Hepatocyte (in vitro differentiated cells): ENCODE measurements around the gene IRX2.

Experiments
- CTCF ChIP-seq: fragments of 200-600 bp; sonication (generic); IDR thresholded peaks from 2 replicates; pipeline ENCODE4 v1.5.1; 2016; ENCODE audit warnings: antibody characterized with exemption, mild to moderate bottlenecking; ENCODE audit not compliant: poor library complexity
- EZH2phosphoT487 ChIP-seq: fragments of 200-600 bp; sonication (generic); IDR thresholded peaks from one replicate; pipeline ENCODE4 v1.6.1; 2018; ENCODE audit warnings: antibody characterized with exemption, mild to moderate bottlenecking, low read depth, moderate library complexity; ENCODE audit not compliant: unreplicated experiment, severe bottlenecking

GRCh38 chr5:2763533-2763794, 12.0 kb upstream of the IRX2 start:
- no peak for TF ChIP-seq CTCF
- no peak for TF ChIP-seq EZH2phosphoT487
